HepG2 (cell line): ENCODE results near the gene PDGFB. TPM values are rescaled to one million over a fixed set of nuclear protein-coding genes. Genes with fewer than 3 reads are reported as not detected.
A peak's percentile ranks its signal among the peaks of the same experiment; 100 is the strongest.

Experiments used
- ARNT2 ChIP-seq: sonication (generic); formaldehyde crosslinking; IDR thresholded peaks from 2 replicates; pipeline ENCODE4 v1.8.0; 2022; ENCODE audit warnings: mild to moderate bottlenecking, low read depth, missing genetic modification reagents, moderate library complexity
- ATF7 ChIP-seq, 2 experiments: fragments of 450-650 bp in 1 of 2; sonication (generic) in 1 of 2; formaldehyde crosslinking in 1 of 2; IDR thresholded peaks; 2 replicates each; pipeline versions ENCODE4 v1.4.0 to v1.6.1; 2016 to 2020; ENCODE audit warnings: antibody characterized with exemption in 1 of 2, mild to moderate bottlenecking in 1 of 2, missing genetic modification reagents in 1 of 2
- BCL6 ChIP-seq: IDR thresholded peaks from 2 replicates; pipeline ENCODE4 v1.6.1; 2016; ENCODE audit warnings: missing genetic modification reagents, missing compliant biosample characterization
- CEBPG ChIP-seq: IDR thresholded peaks from 2 replicates; pipeline ENCODE4 v1.6.1; 2016
- FOXA3 ChIP-seq: IDR thresholded peaks from 2 replicates; pipeline ENCODE4 v1.6.1; 2016; ENCODE audit warnings: missing genetic modification reagents, missing compliant biosample characterization
- GFI1 ChIP-seq: sonication (generic); formaldehyde crosslinking; IDR thresholded peaks from 2 replicates; pipeline ENCODE4 v1.5.0; 2020; ENCODE audit warnings: missing genetic modification reagents, mild to moderate bottlenecking, borderline replicate concordance
- HMGXB4 ChIP-seq, 2 experiments: sonication (generic) in 1 of 2; formaldehyde crosslinking in 1 of 2; IDR thresholded peaks; 2 replicates each; pipeline versions ENCODE4 v1.4.0 to v1.6.1; 2018 to 2020; ENCODE audit warnings: missing genetic modification reagents in 2 of 2, borderline replicate concordance in 1 of 2, low read depth in 1 of 2, mild to moderate bottlenecking in 1 of 2, missing biosample characterization in 1 of 2
- HNF4A ChIP-seq: sonication (generic); formaldehyde crosslinking; IDR thresholded peaks from 2 replicates; pipeline ENCODE4 v1.4.0; 2020; ENCODE audit warnings: missing genetic modification reagents
- MAF1 ChIP-seq: sonication (generic); formaldehyde crosslinking; IDR thresholded peaks from 2 replicates; pipeline ENCODE4 v1.5.0; 2020; ENCODE audit warnings: missing genetic modification reagents, borderline replicate concordance
- MLX ChIP-seq: IDR thresholded peaks from 2 replicates; pipeline ENCODE4 v1.6.1; 2016
- RBFOX2 ChIP-seq: fragments of 200-400 bp; formaldehyde crosslinking; IDR thresholded peaks from 2 replicates; pipeline ENCODE4 v1.6.1; 2017; ENCODE audit warnings: low read depth, mild to moderate bottlenecking, low read length
- SMAD1 ChIP-seq: sonication (generic); formaldehyde crosslinking; IDR thresholded peaks from 2 replicates; pipeline ENCODE4 v1.4.0; 2020; ENCODE audit warnings: missing genetic modification reagents, low read depth, mild to moderate bottlenecking, borderline replicate concordance
- TBP ChIP-seq: sonication (generic); formaldehyde crosslinking; IDR thresholded peaks from 2 replicates; pipeline ENCODE4 v1.5.0; 2020; ENCODE audit warnings: missing genetic modification reagents
- ZBTB8A ChIP-seq: sonication (generic); formaldehyde crosslinking; IDR thresholded peaks from 2 replicates; pipeline ENCODE4 v1.4.0; 2020; ENCODE audit warnings: mild to moderate bottlenecking, low read depth, missing genetic modification reagents, borderline replicate concordance
- ZC3H4 ChIP-seq: sonication (generic); formaldehyde crosslinking; IDR thresholded peaks from 2 replicates; pipeline ENCODE4 v1.4.0; 2020; ENCODE audit warnings: missing genetic modification reagents, borderline replicate concordance
- ZNF180 ChIP-seq: sonication (generic); formaldehyde crosslinking; IDR thresholded peaks from 2 replicates; pipeline ENCODE4 v1.4.0; 2020; ENCODE audit warnings: low read depth, missing genetic modification reagents, borderline replicate concordance
- ZNF331 ChIP-seq: sonication (generic); formaldehyde crosslinking; IDR thresholded peaks from 2 replicates; pipeline ENCODE4 v1.4.0; 2020; ENCODE audit warnings: missing genetic modification reagents
- ZNF512 ChIP-seq: sonication (generic); formaldehyde crosslinking; IDR thresholded peaks from 2 replicates; pipeline ENCODE4 v1.4.0; 2020; ENCODE audit warnings: mild to moderate bottlenecking, missing genetic modification reagents
- ZNF569 ChIP-seq: sonication (generic); formaldehyde crosslinking; IDR thresholded peaks from 2 replicates; pipeline ENCODE4 v1.5.0; 2020; ENCODE audit warnings: mild to moderate bottlenecking, missing genetic modification reagents, moderate library complexity, borderline replicate concordance
- ZNF572 ChIP-seq: sonication (generic); formaldehyde crosslinking; IDR thresholded peaks from 2 replicates; pipeline ENCODE4 v1.5.1; 2020; ENCODE audit warnings: mild to moderate bottlenecking, missing genetic modification reagents
- ZNF576 ChIP-seq: sonication (generic); formaldehyde crosslinking; IDR thresholded peaks from 2 replicates; pipeline ENCODE4 v1.4.0; 2020; ENCODE audit warnings: mild to moderate bottlenecking, missing genetic modification reagents
- ZNF839 ChIP-seq: sonication (generic); formaldehyde crosslinking; IDR thresholded peaks from 2 replicates; pipeline ENCODE4 v1.4.0; 2020; ENCODE audit warnings: missing genetic modification reagents, mild to moderate bottlenecking, borderline replicate concordance
- polyA plus RNA-seq, 8 experiments: library from polyadenylated mRNA; depleted of rRNA in 3 of 8; stranded (reverse) in 7 of 8; unstranded in 1 of 8; fragments of >200 nt; fragmentation: Illumina TruSeq in 4 of 8; extraction: Trizol in 4 of 8; gene quantifications; 2 replicates each; pipeline versions ENCODE4 v1.2.1 to v1.2.3, GENCODE V29; 2011 to 2016; ENCODE audit warnings: low read depth in 4 of 8, missing spikeins in 1 of 8, mixed read lengths in 1 of 8; ENCODE audit not compliant: insufficient read depth in 1 of 8
- total RNA-seq, 5 experiments: library from RNA; depleted of rRNA; stranded (reverse); fragments of >200 nt; fragmentation: Illumina TruSeq; extraction: Trizol; gene quantifications; 2 replicates each; pipeline ENCODE4 v1.2.3, GENCODE V29; 2016; ENCODE audit warnings: low read depth in 1 of 5

PDGFB gene
- total and polyA plus RNA-seq, 2 of the 13 experiments (the other 11 are each of a cell fraction or from before 2014, with no cell fraction given): 1.4 to 10.1 TPM

- TF ChIP-seq MLX (CRISPR knock-in tag) (peak; percentile 74; the same call in 1 of the 2 replicates), ATF7 (IDR thresholded peaks at IDR 0.05) (no peak), ATF7 (CRISPR knock-in tag; IDR thresholded peaks at IDR 0.05) (no peak), MAF1 (CRISPR knock-in tag) (no peak), ZNF576 (CRISPR knock-in tag) (no peak), GFI1 (CRISPR knock-in tag) (peak; percentile 42; the same call in 1 of the 2 replicates), ZC3H4 (no peak), ZBTB8A (CRISPR knock-in tag) (no peak), HNF4A (peak; percentile 66), ARNT2 (peak; percentile 67), CEBPG (CRISPR knock-in tag) (peak; percentile 65), ZNF331 (CRISPR knock-in tag) (peak; percentile 83), ZNF839 (CRISPR knock-in tag) (no peak), ZNF512 (CRISPR knock-in tag) (no peak), HMGXB4 (CRISPR knock-in tag; IDR thresholded peaks at IDR 0.05; ENCODE audit: borderline replicate concordance in 1 of 2, low read depth in 1 of 2) (peak; percentile 76; a peak in 3 of 4 replicates), BCL6 (peak; percentile 96), ZNF572 (CRISPR knock-in tag) (peak; percentile 81), TBP (CRISPR knock-in tag) (no peak), RBFOX2 (peak; percentile 39), SMAD1 (CRISPR knock-in tag) (0 out of 2 replicates have a peak, but pooled peaks have one; percentile 61), FOXA3 (CRISPR knock-in tag) (peak; percentile 75), ZNF180 (no peak), ZNF569 (CRISPR knock-in tag) (no peak)
Observed at GRCh38 chr22:39240831-39241793, 3.7 kb downstream of the PDGFB start (continued).
